NCI-H510A (cell line): ENCODE results near the gene LTBP1.
"Not testable (repeated sequence)": the region's sequence is repeated elsewhere in the genome, so short reads cannot be mapped to it uniquely, and the experiment has no call there.

Experiments
- DNase-seq: peaks from one replicate; lab custom pipeline; 2025; lab: John Stamatoyannopoulos, UW

LTBP1 gene

DNA sequence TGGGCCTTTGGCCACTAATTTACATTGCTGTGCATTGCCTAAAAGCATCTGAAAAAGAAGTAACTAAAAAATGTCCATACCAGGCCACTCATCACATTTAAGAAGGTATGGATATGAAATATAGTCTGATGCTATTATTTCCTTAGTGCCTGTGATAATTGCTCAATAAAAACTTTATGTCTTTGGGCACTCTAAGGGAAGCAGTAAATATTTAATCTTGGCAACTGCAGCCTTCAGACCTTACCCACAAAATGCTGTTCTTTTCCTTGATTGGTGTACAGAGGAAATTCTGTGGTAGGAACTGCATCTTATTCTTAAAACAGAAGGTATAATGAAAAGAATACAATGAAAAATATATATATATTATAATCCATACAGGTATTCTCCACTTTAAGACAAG, 403.9 kb downstream of the LTBP1 start:
- no peak for DNase-seq

- DNase-seq, result no peak
Observed at GRCh38 chr2:33351781-33352180, 405.0 kb downstream of the LTBP1 start.

GRCh38 chr2:33354981-33355380, 408.2 kb downstream of the LTBP1 start:
- no peak for DNase-seq

- no peak for DNase-seq
Observed at GRCh38 chr2:33358878-33359277, 412.1 kb downstream of the LTBP1 start.

- no peak for DNase-seq
Observed at GRCh38 chr2:33363325-33364298, 416.9 kb downstream of the LTBP1 start.

DNA sequence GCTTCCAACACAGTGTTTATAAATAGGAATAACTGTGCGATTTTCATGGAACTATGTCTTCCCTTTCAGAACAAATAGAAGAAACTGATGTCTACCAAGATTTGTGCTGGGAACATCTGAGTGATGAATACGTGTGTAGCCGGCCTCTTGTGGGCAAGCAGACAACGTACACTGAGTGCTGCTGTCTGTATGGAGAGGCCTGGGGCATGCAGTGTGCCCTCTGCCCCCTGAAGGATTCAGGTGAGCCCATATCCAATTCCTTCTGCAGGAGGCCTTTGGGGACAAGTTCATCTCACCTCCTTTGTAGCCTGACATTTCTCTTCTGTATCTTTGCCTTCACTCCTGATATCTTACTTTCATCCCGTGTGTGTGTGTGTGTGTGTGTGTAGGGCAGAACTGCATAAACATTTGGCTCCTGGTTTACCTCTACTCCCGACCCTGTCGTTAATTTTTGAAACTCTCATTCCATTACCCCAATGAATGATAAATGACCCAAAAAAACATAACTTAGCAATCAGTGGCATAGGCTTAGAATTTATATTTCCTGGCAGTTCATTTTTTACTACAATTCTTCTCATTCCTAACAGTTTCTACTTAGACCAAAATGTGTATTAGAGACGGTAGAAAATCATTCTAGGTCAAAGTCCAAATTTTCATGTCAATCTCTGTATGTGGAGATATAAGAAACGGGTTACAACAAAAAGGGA, 418.7 kb downstream of the LTBP1 start:
- no peak for DNase-seq

DNA sequence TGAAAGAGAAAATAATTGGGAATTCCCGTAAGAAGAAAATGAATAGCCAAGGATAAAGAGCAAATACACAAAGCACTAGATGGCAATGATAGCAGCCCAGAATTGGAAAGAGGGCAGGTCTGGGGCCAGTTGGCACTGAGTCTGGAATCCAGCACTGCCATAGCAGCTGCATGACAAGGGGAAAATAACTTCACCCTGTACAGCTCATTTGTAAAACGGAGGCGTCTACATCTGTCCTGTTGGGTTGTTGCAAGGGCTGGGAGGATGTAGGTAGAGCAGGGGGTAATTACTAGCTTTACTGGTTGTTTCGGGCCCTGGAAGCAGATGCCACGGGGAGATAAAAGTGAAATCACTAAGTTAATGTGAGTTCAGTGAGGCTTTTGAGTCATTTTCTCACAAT, 419.7 kb downstream of the LTBP1 start:
- no peak for DNase-seq

DNA sequence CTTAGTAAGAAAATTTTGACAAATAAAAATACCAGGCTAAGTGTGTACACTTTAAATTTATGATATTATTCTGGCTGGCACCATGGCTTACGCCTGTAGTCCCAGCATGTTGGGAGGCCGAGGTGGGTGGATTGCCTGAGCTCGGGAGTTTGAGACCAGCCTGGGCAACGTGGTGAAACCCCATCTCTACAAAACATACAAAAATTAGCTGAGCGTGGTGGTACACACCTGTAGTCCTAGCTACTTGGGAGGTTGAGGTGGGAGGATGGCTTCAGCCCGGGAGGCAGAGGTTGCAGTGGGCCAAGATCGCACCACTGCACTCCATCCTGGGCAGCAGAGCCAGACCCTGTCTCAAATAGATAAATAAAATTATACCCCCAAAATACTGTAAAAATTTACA, 421.8 kb downstream of the LTBP1 start:
- DNase-seq, result not testable (repeated sequence)

- no peak for DNase-seq
Observed at GRCh38 chr2:33369191-33369590, 422.4 kb downstream of the LTBP1 start.

DNA sequence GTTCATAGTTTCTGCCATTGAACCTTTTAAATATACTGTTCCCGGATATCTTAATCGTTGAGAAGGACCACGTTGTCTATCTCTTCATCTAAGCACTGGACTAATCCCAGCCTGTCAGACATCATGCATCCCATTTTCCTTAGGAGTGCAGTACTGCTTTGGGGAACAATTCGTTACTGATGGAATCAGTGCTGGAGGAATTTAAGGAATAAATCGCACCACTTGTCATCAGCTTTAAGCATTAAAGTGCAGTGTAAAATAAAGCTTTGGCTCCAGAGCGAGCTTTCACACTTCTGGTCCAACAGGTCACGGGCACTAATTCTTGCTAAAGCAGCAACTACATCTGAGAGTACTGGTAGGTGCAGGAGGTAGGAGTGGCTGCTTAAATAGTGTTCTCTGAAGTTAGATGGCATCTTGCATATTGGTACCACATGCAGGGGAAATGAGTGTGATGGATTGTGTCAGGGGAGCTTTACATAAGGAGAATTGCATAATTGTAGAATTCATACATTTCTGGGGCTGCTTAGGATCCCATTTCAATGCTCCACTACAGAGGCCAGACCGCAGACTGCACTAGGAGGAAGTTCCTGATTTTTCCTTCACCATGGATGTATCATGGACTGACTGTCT, 424.0 kb downstream of the LTBP1 start:
- DNase-seq, result no peak

DNA sequence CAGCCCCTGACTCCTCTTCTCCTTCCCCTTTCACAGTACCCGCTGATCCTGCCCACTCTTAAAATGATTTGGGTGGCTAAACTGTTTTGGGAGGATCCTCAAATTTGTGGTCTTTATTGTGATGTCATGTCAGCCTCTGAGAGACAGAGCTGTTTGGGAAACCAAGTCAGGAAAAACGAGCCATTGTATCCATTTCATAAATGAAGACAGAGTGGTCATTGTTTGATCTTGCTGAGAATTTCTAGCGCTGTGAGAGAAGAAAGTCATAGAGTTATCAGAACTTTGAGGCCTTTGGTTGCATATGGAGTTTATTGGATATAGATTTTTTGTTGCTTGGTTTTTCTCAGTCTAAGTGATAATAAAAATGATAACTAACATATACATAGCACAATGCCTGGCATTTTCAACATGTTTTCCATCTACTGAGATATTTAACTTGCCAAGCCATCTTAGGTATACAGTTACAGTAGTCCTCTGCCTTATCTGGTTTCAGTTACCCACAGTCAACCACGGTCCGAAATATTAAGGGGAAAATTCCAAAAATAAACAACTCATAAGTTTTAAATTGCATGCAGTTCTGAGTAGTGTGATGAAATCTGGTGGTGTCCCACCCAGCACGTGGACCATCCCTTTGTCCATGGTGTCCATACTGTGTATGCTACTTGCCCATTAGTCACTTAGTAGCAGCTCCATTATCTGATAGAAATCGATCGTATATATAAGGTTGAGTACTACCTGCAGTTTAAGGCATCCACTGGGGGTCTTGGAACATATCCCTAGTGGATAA, 424.7 kb downstream of the LTBP1 start:
- DNase-seq, result no peak

DNA sequence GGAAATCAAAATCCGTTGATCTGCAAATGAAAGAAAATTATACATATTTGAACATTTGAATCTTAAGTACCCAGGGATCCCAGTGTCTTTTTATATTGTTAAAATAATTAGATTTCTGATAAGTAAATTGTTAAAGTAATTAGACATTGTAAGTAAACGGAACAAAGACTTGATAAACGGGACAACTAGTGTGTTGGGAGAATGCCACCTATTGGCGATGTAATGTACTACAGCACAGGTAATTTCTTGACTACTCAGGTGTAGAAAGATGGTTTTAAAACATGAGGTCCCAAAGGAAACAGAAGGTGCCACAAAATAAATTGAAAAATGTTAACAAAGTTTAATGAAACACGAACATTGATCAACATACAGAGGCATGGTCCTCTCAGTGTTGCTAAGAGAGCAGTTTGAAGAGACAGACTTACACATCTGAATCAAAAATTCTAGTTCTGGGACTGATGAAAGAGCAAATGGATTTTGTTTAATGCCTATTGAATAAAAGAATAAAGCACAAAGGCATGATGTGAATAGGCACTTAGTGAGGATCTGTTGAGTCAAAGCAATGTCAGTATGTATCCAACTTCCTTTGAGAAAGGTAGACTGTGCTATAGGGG, 426.3 kb downstream of the LTBP1 start:
- DNase-seq, result no peak

- no peak for DNase-seq
Observed at GRCh38 chr2:33373986-33374385, 427.2 kb downstream of the LTBP1 start.

DNA sequence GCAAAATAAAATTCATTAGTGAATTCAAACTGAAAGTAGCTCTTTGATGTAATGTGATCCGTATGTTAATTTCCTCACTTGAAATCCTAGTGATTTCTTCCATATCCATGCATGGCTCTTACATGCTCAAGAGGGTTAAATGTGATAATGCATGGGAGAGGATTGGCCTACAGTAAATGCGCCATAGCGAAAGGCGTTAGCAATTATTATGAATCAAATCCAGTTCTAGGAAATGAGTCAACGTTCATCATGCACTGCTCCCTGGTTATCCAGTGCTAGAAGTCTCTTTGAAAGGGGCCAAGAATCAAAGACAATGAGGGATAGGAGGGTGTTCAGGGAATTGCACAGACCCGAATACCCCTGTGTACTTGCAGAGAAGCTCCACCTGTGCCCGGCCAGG, 428.3 kb downstream of the LTBP1 start:
- no peak for DNase-seq

- DNase-seq, result no peak
Observed at GRCh38 chr2:33377048-33377447, 430.3 kb downstream of the LTBP1 start.

DNA sequence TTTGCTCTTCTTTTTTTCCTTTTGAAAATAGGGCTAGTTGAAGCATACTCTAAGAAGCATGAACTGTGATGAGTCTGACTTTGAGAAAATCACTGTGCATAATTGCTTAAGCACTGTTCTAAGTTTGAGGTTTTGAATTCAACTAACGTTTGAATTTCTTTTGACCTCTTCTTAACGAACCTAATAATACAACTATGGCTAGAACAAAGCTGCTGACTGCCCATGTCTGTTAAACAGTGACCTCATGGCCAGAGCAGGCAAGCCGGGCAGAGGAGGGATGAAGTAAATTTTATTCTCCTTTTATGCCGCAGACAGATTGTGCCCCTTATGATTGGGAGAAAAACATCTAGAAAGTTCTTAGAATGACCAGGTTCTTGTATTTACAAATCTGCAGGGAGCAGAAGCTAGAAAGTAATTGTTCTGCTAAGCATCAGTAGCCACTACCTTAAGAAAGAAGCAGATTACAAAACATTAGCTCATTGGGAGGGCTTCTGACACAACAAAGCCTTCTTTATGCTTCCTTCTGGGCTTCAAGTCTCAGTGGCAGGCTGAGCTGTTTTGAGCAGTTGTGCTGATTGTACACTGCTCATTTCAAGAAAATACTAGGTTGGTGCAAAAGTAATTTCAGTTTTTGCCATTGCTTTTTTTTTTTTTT, 431.9 kb downstream of the LTBP1 start:
- no peak for DNase-seq

- no peak for DNase-seq
Observed at GRCh38 chr2:33380001-33380609, 433.4 kb downstream of the LTBP1 start.

DNA sequence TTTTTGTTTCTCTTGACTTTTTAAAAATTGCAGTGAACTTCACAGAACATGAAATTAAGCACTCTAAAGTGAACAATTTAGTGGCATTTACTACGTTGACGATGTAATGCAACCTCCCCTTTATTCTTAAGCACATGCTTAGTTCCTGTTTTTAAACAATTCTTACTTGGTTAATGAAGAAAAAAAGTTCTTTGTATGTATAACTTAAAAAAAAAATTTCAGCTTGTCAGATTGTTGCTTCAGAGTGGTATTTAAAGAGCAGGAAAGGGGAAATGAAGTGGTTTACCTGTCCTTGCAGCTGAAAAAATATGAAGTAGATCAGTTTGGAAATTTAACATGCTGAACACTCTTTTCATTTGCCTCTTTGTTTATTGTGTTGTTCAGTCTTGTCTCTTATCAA, 434.0 kb downstream of the LTBP1 start:
- no peak for DNase-seq

- DNase-seq, result no peak
Observed at GRCh38 chr2:33381301-33381858, 434.6 kb downstream of the LTBP1 start.
